Liver (tissue), 9 donors: ENCODE measurements around the gene PCDHA1. TPM values are rescaled to one million over a fixed set of nuclear protein-coding genes. Genes with fewer than 3 reads are reported as not detected.

Experiments
- DNase-seq: peaks from one replicate; pipeline ENCODE4 v3.0.0-alpha.2; 2017; ENCODE audit warnings: low spot score
- H3K27ac ChIP-seq, 2 donors: one replicate each; pipeline ENCODE4 v1.7.0; 2013; ENCODE audit warnings: inconsistent platforms in 2 of 2, low read length in 2 of 2, control low read depth in 1 of 2, low read depth in 1 of 2, mild to moderate bottlenecking in 1 of 2
- H3K27me3 ChIP-seq, 4 donors: one replicate each; pipeline versions ENCODE4 v1.6.1 to v1.7.0; 2013; ENCODE audit warnings: low read length in 3 of 4, inconsistent platforms in 1 of 4, mild to moderate bottlenecking in 1 of 4, moderate library complexity in 1 of 4; ENCODE audit not compliant: control insufficient read depth in 4 of 4, insufficient read depth in 4 of 4
- H3K36me3 ChIP-seq, 4 donors: one replicate each; pipeline versions ENCODE4 v1.6.1 to v1.7.0; 2013; ENCODE audit warnings: low read length in 3 of 4, mild to moderate bottlenecking in 3 of 4, low read depth in 1 of 4, moderate library complexity in 1 of 4; ENCODE audit not compliant: control insufficient read depth in 4 of 4, insufficient read depth in 3 of 4
- H3K4me1 ChIP-seq, 4 donors: one replicate each; pipeline versions ENCODE4 v1.6.1 to v1.7.0; 2013; ENCODE audit warnings: low read length in 3 of 4, mild to moderate bottlenecking in 3 of 4, moderate library complexity in 1 of 4; ENCODE audit not compliant: control insufficient read depth in 4 of 4, insufficient read depth in 4 of 4
- H3K4me3 ChIP-seq, 3 donors: one replicate each; pipeline versions ENCODE4 v1.6.1 to v1.7.0; 2013; ENCODE audit warnings: low read length in 3 of 3, control low read depth in 1 of 3, low read depth in 1 of 3, mild to moderate bottlenecking in 1 of 3
- H3K9ac ChIP-seq, 2 donors: one replicate each; pipeline ENCODE4 v1.7.0; 2013; ENCODE audit warnings: low read length in 2 of 2, mild to moderate bottlenecking in 2 of 2, moderate library complexity in 2 of 2, control low read depth in 1 of 2, low read depth in 1 of 2
- H3K9me3 ChIP-seq, 4 donors: one replicate each; pipeline versions ENCODE4 v1.6.1 to v1.7.0; 2013; ENCODE audit warnings: low read length in 3 of 4; ENCODE audit not compliant: control insufficient read depth in 4 of 4
- ATF3 ChIP-seq: IDR thresholded peaks from 2 replicates; pipeline ENCODE4 v1.6.1; 2016; ENCODE audit warnings: antibody characterized with exemption
- CTCF ChIP-seq: fragments of 150-350 bp; IDR thresholded peaks from 2 replicates; pipeline ENCODE4 v1.5.1; 2017; ENCODE audit warnings: improper control_type of control experiment, low read depth, low read length; ENCODE audit not compliant: missing input control
- EGR1 ChIP-seq, 2 donors: IDR thresholded peaks; 2 replicates each; pipeline ENCODE4 v1.6.1; 2016 to 2018; ENCODE audit warnings: antibody characterized with exemption in 2 of 2, low read depth in 2 of 2
- FOXA1 ChIP-seq: IDR thresholded peaks from 2 replicates; pipeline ENCODE4 v1.6.1; 2016; ENCODE audit warnings: antibody characterized with exemption
- FOXA2 ChIP-seq: IDR thresholded peaks from 2 replicates; pipeline ENCODE4 v1.6.1; 2016; ENCODE audit warnings: antibody characterized with exemption
- GABPA ChIP-seq, 2 donors: IDR thresholded peaks in 1 of 2; conservative IDR thresholded peaks in 1 of 2; 2 replicates each; pipeline ENCODE4 v1.6.1; 2016; ENCODE audit warnings: antibody characterized with exemption in 2 of 2, mild to moderate bottlenecking in 1 of 2, moderate library complexity in 1 of 2
- HNF4A ChIP-seq, 2 donors: conservative IDR thresholded peaks; 2 replicates each; pipeline ENCODE4 v1.6.1; 2016; ENCODE audit warnings: antibody characterized with exemption in 2 of 2, mild to moderate bottlenecking in 2 of 2
- HNF4G ChIP-seq: IDR thresholded peaks from 2 replicates; pipeline ENCODE4 v1.6.1; 2016; ENCODE audit warnings: antibody characterized with exemption
- JUND ChIP-seq, 2 donors: IDR thresholded peaks; 2 replicates each; pipeline ENCODE4 v1.6.1; 2016; ENCODE audit warnings: antibody characterized with exemption in 2 of 2
- MAX ChIP-seq: IDR thresholded peaks from 2 replicates; pipeline ENCODE4 v1.6.1; 2016; ENCODE audit warnings: antibody characterized with exemption
- NR2F2 ChIP-seq: IDR thresholded peaks from 2 replicates; pipeline ENCODE4 v1.6.1; 2016; ENCODE audit warnings: antibody characterized with exemption
- REST ChIP-seq: IDR thresholded peaks from 2 replicates; pipeline ENCODE4 v1.6.1; 2016; ENCODE audit warnings: antibody characterized with exemption, mild to moderate bottlenecking
- RXRA ChIP-seq, 2 donors: IDR thresholded peaks; 2 replicates each; pipeline ENCODE4 v1.6.1; 2017 to 2018; ENCODE audit warnings: antibody characterized with exemption in 2 of 2, mild to moderate bottlenecking in 1 of 2
- SP1 ChIP-seq: IDR thresholded peaks from 2 replicates; pipeline ENCODE4 v1.6.1; 2018; ENCODE audit warnings: antibody characterized with exemption, mild to moderate bottlenecking
- TAF1 ChIP-seq: conservative IDR thresholded peaks from 2 replicates; pipeline ENCODE4 v1.6.1; 2016; ENCODE audit warnings: antibody characterized with exemption, mild to moderate bottlenecking
- YY1 ChIP-seq: IDR thresholded peaks from 2 replicates; pipeline ENCODE4 v1.6.1; 2016; ENCODE audit warnings: antibody characterized with exemption, mild to moderate bottlenecking
- ZBTB33 ChIP-seq: IDR thresholded peaks from 2 replicates; pipeline ENCODE4 v1.6.1; 2016; ENCODE audit warnings: antibody characterized with exemption
- WGBS: extraction: QIAGEN DNeasy Blood & Tissue Kit; methylation state at CpG from one replicate; pipeline ENCODE4 v1.1.7; 2013; 5-methylcytosine and 5-hydroxymethylcytosine counted together
- polyA plus RNA-seq, 2 donors: library from polyadenylated mRNA; stranded (reverse) in 1 of 2; unstranded in 1 of 2; fragments of 200-250 nt in 1 of 2; fragments of >200 nt in 1 of 2; fragmentation: Nextera tagmentation in 1 of 2; extraction: Ambion mirVana in 1 of 2; gene quantifications; one replicate each; pipeline versions ENCODE4 v1.2.1 to v1.2.3, GENCODE V29; 2013 to 2015
- total RNA-seq, 2 donors: library from RNA; depleted of rRNA; stranded (reverse); fragments of >200 nt; gene quantifications; one replicate each; pipeline ENCODE4 v1.2.3, GENCODE V29; 2014
- donor health status: healthy.
- donor health status: healthy.
- donor health status: healthy.
- donor health status: healthy.
- donor health status: healthy.

PCDHA1 gene
- total and polyA plus RNA-seq, 4 donors = not detected

GRCh38 chr5:140927228-140927573, 141.3 kb downstream of the PCDHA1 start:
- no peak overlapping the region for H3K9ac ChIP-seq
- peaks cover 0 to 6% (median 2%) of the 10 kb centered on the region in 4 donors for H3K9me3 ChIP-seq
- peaks cover 0 to 6% (median under 1%) of the 10 kb centered on the region in 4 donors for H3K27me3 ChIP-seq
- H3K27ac ChIP-seq = no peak overlapping the region
- TF ChIP-seq JUND (IDR thresholded peaks at IDR 0.05) (no peak), MAX (no peak), EGR1 (IDR thresholded peaks at IDR 0.05; ENCODE audit: low read depth in 2 of 2) (no peak), NR2F2 (no peak), FOXA2 (no peak), YY1 (no peak), ZBTB33 (no peak), GABPA (IDR thresholded peaks at IDR 0.05 in 1 of 2, conservative IDR thresholded peaks at IDR 0.05 in 1 of 2) (no peak), RXRA (IDR thresholded peaks at IDR 0.05) (no peak), CTCF (no peak), ATF3 (no peak), TAF1 (no peak), HNF4A (conservative IDR thresholded peaks at IDR 0.05) (no peak)
- 13% methylated on average over 26 of the region's 26 CpGs for WGBS
- H3K4me3 ChIP-seq = peak overlapping the region; percentile 42 to 66 (median 53)
- DNase-seq = no peak
- peaks cover 0 to 18% (median 9%) of the 10 kb centered on the region in 4 donors for H3K4me1 ChIP-seq
- no peaks in the 10 kb centered on the region for H3K36me3 ChIP-seq

- no peak overlapping the region for H3K9ac ChIP-seq
- no peak for DNase-seq
- WGBS = 74% methylated on average over 4 of the region's 4 CpGs
- H3K4me3 ChIP-seq = no peak overlapping the region
- no peaks in the 10 kb centered on the region for H3K4me1 ChIP-seq
- no peaks in the 10 kb centered on the region for H3K27me3 ChIP-seq
- no peaks in the 10 kb centered on the region for H3K9me3 ChIP-seq
- TF ChIP-seq ATF3 (no peak), MAX (no peak), RXRA (IDR thresholded peaks at IDR 0.05) (no peak), HNF4A (conservative IDR thresholded peaks at IDR 0.05) (no peak), FOXA2 (no peak), SP1 (no peak), NR2F2 (no peak), YY1 (no peak), FOXA1 (no peak), JUND (IDR thresholded peaks at IDR 0.05) (no peak), TAF1 (no peak), REST (no peak), GABPA (IDR thresholded peaks at IDR 0.05 in 1 of 2, conservative IDR thresholded peaks at IDR 0.05 in 1 of 2) (no peak), EGR1 (IDR thresholded peaks at IDR 0.05; ENCODE audit: low read depth in 2 of 2) (no peak), HNF4G (no peak)
- no peaks in the 10 kb centered on the region for H3K36me3 ChIP-seq
- H3K27ac ChIP-seq = no peak overlapping the region
Observed at GRCh38 chr5:140934964-140935606, 149.1 kb downstream of the PCDHA1 start.
